ENCODE data around the gene RASAL2. TPM values are rescaled to one million over a fixed set of nuclear protein-coding genes. Genes with fewer than 3 reads are reported as not detected.
A peak's percentile ranks its signal among the peaks of the same experiment; 100 is the strongest.

RASAL2 gene
- polyA plus RNA-seq, 1 experiment: 21.4 TPM

DNA sequence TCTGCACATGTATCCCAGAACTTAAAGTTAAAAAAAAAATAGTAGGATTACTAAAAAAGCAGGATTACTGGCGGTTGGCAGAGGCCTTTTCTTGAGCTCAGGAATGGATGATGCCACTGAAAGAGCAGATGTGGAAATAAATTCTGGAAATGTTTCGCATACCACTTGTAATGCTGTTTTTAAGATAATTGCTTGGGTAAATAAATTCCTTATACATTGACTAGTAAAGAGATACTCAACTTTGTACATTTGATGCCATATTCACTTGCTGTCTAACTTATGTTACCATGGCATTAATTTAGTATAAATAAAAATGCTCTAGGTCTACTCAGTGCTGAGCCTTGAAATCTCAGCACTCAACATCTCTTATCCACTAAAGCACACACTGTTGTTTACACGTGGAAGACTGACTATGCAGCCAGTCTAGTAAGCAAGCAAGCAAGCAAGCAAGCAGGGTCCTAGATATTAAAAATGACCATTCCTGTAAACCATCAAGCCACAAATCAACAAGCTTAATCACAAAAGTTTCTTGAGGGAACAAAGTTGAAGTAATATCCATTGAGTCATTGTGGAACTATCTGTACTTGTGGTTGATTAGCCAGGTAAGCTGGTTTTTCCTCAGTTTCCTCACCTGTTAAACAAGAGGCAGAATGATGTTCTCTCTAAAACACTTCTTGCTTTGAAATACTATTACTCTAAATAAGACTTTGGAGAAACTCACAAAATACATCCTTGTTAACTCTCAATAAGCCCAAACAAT is 1.7 kb upstream of the RASAL2 start:
- no peak for TF ChIP-seq CTCF (IDR thresholded peaks at IDR 0.05; ENCODE audit: low read depth, low read length)
- CTCF ChIA-PET: interaction anchor here (1.1 to 4.3 kb wide), 3 partner anchors 31 to 61 kb away, joined by 3 to 26 read pairs (median 6); no protein-coding TSS in a partner anchor
- H3K27ac ChIP-seq (ENCODE audit: low read depth, low read length): no peak overlapping the region
- POLR2A ChIA-PET: no interaction called here
- no peaks in the 10 kb centered on the region; the same call in 1 of the 2 replicates for H3K9me3 ChIP-seq (ENCODE audit: control insufficient read depth, insufficient read depth, low read length)
- DNase-seq (ENCODE audit: low read depth, low spot score): no peak
- H3K27me3 ChIP-seq (ENCODE audit: control insufficient read depth, insufficient read depth, low read length): no peaks in the 10 kb centered on the region
- peak overlapping the region; percentile 75; the same call in 1 of the 2 replicates for H3K4me3 ChIP-seq (ENCODE audit: low read depth, low read length)

- POLR2A ChIA-PET: interaction anchor here (0.5 to 1.5 kb wide), 3 partner anchors 61 to 345 kb away, joined by 3 to 6 read pairs (median 3); no protein-coding TSS in a partner anchor
- TF ChIP-seq CTCF (IDR thresholded peaks at IDR 0.05; ENCODE audit: low read depth, low read length): no peak
- no peak for DNase-seq (ENCODE audit: low read depth, low spot score)
- peak overlapping the region; percentile 68 for H3K27ac ChIP-seq (ENCODE audit: low read depth, low read length)
- no peaks in the 10 kb centered on the region; the same call in 1 of the 2 replicates for H3K9me3 ChIP-seq (ENCODE audit: control insufficient read depth, insufficient read depth, low read length)
- H3K4me3 ChIP-seq (ENCODE audit: low read depth, low read length): peak overlapping the region; percentile 75
- H3K27me3 ChIP-seq (ENCODE audit: control insufficient read depth, insufficient read depth, low read length): no peaks in the 10 kb centered on the region
- CTCF ChIA-PET: interaction anchor here (0.6 to 4.3 kb wide), 8 partner anchors 9 to 207 kb away, joined by 3 to 26 read pairs (median 3); no protein-coding TSS in a partner anchor
Observed at GRCh38 chr1:178092878-178093493, 918 bp upstream of the RASAL2 start.

DNA sequence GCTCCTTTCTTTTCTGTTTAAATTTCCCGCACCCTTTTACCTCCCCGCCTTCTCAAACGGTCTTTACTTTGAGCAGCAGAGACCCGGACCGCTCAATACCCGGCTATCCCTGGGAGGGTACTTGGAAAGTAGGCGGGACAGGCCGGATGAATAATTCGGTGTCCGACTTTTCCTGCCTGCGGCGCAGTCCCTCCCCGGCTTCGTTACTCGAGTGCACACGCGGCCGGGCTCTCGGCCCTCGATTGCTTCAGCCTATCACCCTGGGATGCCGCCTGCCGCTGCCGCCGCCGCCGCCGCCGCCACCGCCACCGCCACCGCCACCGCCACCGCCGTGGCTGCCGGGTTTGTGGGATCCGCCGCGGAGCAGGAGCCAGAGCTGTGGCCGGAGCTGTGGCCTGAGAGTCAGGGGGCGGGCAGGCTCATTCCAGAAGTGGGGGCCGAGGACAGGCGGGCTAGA is 382 bp upstream of the RASAL2 start:
- no peak for TF ChIP-seq CTCF (IDR thresholded peaks at IDR 0.05; ENCODE audit: low read depth, low read length)
- CTCF ChIA-PET: interaction anchor here (0.6 to 4.3 kb wide), 9 partner anchors 10 to 206 kb away, joined by 3 to 26 read pairs (median 3); no protein-coding TSS in a partner anchor
- Histone ChIP-seq H3K27ac (ENCODE audit: low read depth, low read length) (peak overlapping the region; percentile 68), H3K9me3 (ENCODE audit: control insufficient read depth, insufficient read depth, low read length) (no peaks in the 10 kb centered on the region; the same call in 1 of the 2 replicates), H3K27me3 (ENCODE audit: control insufficient read depth, insufficient read depth, low read length) (no peaks in the 10 kb centered on the region), H3K4me3 (ENCODE audit: low read depth, low read length) (peak overlapping the region; percentile 88)
- POLR2A ChIA-PET: interaction anchor here (1.2 to 1.5 kb wide), 2 partner anchors 62 to 145 kb away, joined by 3 to 6 read pairs; no protein-coding TSS in a partner anchor
- DNase-seq (ENCODE audit: low read depth, low spot score): peak; percentile 91

GRCh38 chr1:178094739-178095645 is 1.1 kb downstream of the RASAL2 start:
- ChIA-PET CTCF (interaction anchor here (0.6 to 4.3 kb wide), 6 partner anchors 27 to 205 kb away, joined by 3 to 26 read pairs (median 4); no protein-coding TSS in a partner anchor), POLR2A (interaction anchor here (0.6 to 1.2 kb wide), 3 partner anchors 32 to 146 kb away, joined by 3 read pairs; no protein-coding TSS in a partner anchor)
- no peak for DNase-seq (ENCODE audit: low read depth, low spot score)
- peak overlapping the region; percentile 71 for H3K27ac ChIP-seq (ENCODE audit: low read depth, low read length)
- no peaks in the 10 kb centered on the region for H3K27me3 ChIP-seq (ENCODE audit: control insufficient read depth, insufficient read depth, low read length)
- H3K4me3 ChIP-seq (ENCODE audit: low read depth, low read length): peak overlapping the region; percentile 88
- no peaks in the 10 kb centered on the region; the same call in 1 of the 2 replicates for H3K9me3 ChIP-seq (ENCODE audit: control insufficient read depth, insufficient read depth, low read length)
- TF ChIP-seq CTCF (IDR thresholded peaks at IDR 0.05; ENCODE audit: low read depth, low read length): no peak

Measured in AG04450 (cell line).